ENCODE measurements around the gene MAP3K21. TPM values are rescaled to one million over a fixed set of nuclear protein-coding genes. Genes with fewer than 3 reads are reported as not detected.

MAP3K21 gene
- total RNA-seq, 1 donor from 2014 or later, result 0.11 TPM

DNA sequence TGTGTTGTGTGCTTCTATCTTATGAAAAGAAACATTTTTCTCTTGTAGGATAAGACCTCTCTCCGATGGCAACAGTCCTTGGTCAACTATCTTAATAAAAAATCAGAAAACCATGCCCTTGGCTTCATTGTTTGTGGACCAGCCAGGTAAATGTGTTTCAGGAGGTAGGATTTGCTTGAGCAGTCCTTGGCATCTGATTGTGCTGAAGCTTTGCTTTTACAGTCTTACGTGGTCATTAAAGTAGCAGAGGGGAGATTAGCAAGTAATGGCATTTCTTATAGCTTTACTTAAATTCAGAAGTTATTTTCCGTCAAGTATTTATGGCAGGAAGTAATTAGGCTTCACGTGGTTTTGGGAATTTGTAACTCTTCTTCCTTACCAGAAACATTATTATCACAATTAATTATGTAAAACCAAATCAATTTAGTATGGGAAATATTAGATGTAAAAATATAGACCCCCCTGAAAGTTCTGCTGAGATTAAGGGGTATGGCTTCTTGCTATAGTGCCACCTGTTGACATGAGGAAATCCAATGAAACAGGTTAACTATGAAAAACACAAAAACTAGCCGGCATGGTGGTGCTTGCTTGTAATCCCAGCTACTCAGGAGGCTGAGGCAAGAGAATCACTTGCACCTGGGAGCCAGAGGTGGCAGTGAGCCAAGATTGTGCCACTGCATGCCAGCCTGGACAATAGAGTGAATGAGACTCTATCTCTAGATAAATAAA is 49.0 kb downstream of the MAP3K21 start:
- Mint-ChIP-seq H3K27ac (ENCODE audit: unreplicated experiment) (no peak overlapping the region), H3K9me3 (ENCODE audit: unreplicated experiment) (no peaks in the 10 kb centered on the region), H3K4me1 (ENCODE audit: unreplicated experiment) (no peaks in the 10 kb centered on the region), H3K4me3 (ENCODE audit: unreplicated experiment) (no peak overlapping the region), H3K36me3 (ENCODE audit: unreplicated experiment) (no peaks in the 10 kb centered on the region), H3K27me3 (ENCODE audit: unreplicated experiment) (no peaks in the 10 kb centered on the region)
- TF ChIP-seq, protein P1, sequence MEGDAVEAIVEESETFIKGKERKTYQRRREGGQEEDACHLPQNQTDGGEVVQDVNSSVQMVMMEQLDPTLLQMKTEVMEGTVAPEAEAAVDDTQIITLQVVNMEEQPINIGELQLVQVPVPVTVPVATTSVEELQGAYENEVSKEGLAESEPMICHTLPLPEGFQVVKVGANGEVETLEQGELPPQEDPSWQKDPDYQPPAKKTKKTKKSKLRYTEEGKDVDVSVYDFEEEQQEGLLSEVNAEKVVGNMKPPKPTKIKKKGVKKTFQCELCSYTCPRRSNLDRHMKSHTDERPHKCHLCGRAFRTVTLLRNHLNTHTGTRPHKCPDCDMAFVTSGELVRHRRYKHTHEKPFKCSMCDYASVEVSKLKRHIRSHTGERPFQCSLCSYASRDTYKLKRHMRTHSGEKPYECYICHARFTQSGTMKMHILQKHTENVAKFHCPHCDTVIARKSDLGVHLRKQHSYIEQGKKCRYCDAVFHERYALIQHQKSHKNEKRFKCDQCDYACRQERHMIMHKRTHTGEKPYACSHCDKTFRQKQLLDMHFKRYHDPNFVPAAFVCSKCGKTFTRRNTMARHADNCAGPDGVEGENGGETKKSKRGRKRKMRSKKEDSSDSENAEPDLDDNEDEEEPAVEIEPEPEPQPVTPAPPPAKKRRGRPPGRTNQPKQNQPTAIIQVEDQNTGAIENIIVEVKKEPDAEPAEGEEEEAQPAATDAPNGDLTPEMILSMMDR (IDR thresholded peaks at IDR 0.05), result no peak
- DNase-seq (ENCODE audit: extremely low spot score, unreplicated experiment), result no peak

DNA sequence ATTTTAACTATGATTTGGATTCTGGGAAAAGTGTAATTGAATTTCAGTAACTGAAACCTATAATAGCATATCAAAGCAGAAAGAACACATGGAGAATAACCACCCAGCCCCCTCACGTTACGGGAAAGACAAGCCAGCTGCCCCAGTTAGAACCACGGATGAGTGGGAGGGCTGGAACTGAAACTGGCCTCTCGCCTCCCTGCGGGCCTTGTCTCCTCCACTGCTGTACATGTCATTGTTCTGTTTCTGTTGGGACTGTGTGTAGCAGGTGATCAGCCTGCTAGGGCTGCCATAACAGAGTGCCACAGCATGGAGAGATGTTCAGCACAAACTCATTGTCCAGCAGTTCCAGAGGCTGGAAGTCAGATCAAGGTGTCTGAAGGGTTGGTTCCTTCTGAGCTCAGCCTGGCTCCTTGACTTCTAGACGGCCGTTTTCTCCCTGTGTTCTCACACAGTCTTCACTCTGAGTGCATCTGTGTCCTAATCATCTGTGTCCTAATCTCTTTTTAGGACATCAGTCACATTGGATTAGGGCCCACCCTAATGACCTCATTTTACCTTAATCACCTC is 52.4 kb downstream of the MAP3K21 start:
- Mint-ChIP-seq H3K27me3 (ENCODE audit: unreplicated experiment) (peaks cover 2% of the 10 kb centered on the region), H3K27ac (ENCODE audit: unreplicated experiment) (no peak overlapping the region), H3K4me3 (ENCODE audit: unreplicated experiment) (no peak overlapping the region), H3K9me3 (ENCODE audit: unreplicated experiment) (peaks cover 3% of the 10 kb centered on the region), H3K4me1 (ENCODE audit: unreplicated experiment) (no peaks in the 10 kb centered on the region), H3K36me3 (ENCODE audit: unreplicated experiment) (no peaks in the 10 kb centered on the region)
- DNase-seq (ENCODE audit: extremely low spot score, unreplicated experiment), result no peak
- TF ChIP-seq, protein P1 (IDR thresholded peaks at IDR 0.05), result no peak

DNA sequence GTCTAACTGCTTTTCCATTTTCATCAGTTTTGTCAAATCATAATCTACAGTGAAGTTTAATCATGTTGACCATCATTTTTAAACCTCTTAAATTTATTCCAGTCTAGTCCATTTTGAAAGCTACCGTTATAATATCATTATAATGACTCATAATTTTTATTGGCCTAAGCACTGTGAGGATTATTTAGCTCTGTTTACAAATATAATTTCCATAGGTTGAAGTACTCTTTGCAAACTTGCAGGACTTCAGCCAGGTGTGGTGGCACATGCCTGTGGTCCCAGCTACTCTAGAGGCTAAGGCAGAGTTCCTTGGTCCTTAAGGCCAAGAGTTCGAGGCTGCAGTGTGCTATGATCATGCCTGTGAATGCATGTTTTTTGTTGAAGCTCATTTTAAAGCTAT is 54.3 kb downstream of the MAP3K21 start:
- TF ChIP-seq, protein P1 (IDR thresholded peaks at IDR 0.05), result no peak
- DNase-seq (ENCODE audit: extremely low spot score, unreplicated experiment), result no peak
- peaks cover 2% of the 10 kb centered on the region for H3K27me3 Mint-ChIP-seq (ENCODE audit: unreplicated experiment)
- no peak overlapping the region for H3K4me3 Mint-ChIP-seq (ENCODE audit: unreplicated experiment)
- no peaks in the 10 kb centered on the region for H3K4me1 Mint-ChIP-seq (ENCODE audit: unreplicated experiment)
- no peaks in the 10 kb centered on the region for H3K36me3 Mint-ChIP-seq (ENCODE audit: unreplicated experiment)
- H3K9me3 Mint-ChIP-seq (ENCODE audit: unreplicated experiment), result peaks cover 3% of the 10 kb centered on the region
- no peak overlapping the region for H3K27ac Mint-ChIP-seq (ENCODE audit: unreplicated experiment)

DNA sequence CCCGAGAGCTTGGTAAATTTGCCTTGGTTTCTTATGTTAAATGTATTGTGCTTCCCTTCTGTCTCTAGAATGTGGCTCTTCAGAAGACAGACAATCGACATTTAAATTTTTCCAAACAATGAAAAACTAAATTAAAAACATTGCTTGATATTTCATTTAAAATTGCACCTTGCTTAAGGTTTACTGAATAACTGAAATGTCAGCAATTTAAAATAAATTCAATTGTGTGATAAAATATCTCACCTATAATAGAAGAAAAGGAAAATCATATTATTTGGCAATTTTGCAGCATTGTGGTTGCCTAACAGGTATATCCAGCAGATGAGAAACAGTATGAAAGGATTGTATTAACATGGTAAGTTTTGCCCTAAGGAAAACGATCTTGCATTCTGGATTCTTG is 56.5 kb downstream of the MAP3K21 start:
- Mint-ChIP-seq H3K27me3 (ENCODE audit: unreplicated experiment) (peaks cover 6% of the 10 kb centered on the region), H3K9me3 (ENCODE audit: unreplicated experiment) (peaks cover 3% of the 10 kb centered on the region), H3K36me3 (ENCODE audit: unreplicated experiment) (no peaks in the 10 kb centered on the region), H3K4me1 (ENCODE audit: unreplicated experiment) (no peaks in the 10 kb centered on the region), H3K4me3 (ENCODE audit: unreplicated experiment) (no peak overlapping the region), H3K27ac (ENCODE audit: unreplicated experiment) (no peak overlapping the region)
- TF ChIP-seq, protein P1 (IDR thresholded peaks at IDR 0.05), result no peak
- DNase-seq (ENCODE audit: extremely low spot score, unreplicated experiment), result no peak

DNA sequence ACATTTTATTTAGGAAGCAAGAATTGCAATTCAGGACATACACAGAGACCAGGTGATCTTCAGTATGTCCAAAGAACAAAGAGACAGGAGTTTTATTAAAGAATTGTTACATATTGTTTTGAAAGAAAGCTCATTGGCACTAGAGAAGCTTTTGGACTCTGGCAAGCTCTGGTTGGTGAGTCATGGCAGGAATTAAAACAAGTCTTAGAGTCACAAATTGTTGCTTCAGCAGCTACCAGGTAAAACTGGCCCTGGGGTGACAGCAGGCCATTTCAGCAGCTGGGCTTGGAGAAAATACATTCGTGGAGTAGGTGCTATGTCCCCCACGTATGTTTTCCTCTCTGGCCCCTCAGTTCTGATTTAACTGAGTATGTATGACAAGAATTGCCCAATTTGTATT is 58.8 kb downstream of the MAP3K21 start:
- H3K27me3 Mint-ChIP-seq (ENCODE audit: unreplicated experiment), result peaks cover 12% of the 10 kb centered on the region
- H3K4me1 Mint-ChIP-seq (ENCODE audit: unreplicated experiment), result no peaks in the 10 kb centered on the region
- no peaks in the 10 kb centered on the region for H3K36me3 Mint-ChIP-seq (ENCODE audit: unreplicated experiment)
- DNase-seq (ENCODE audit: extremely low spot score, unreplicated experiment), result no peak
- no peak overlapping the region for H3K27ac Mint-ChIP-seq (ENCODE audit: unreplicated experiment)
- no peak overlapping the region for H3K4me3 Mint-ChIP-seq (ENCODE audit: unreplicated experiment)
- TF ChIP-seq, protein P1 (IDR thresholded peaks at IDR 0.05), result no peak
- peaks cover 3% of the 10 kb centered on the region for H3K9me3 Mint-ChIP-seq (ENCODE audit: unreplicated experiment)
